ENCODE results near the gene DAPL1.

The DAPL1 gene, protein sequence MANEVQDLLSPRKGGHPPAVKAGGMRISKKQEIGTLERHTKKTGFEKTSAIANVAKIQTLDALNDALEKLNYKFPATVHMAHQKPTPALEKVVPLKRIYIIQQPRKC

DNA sequence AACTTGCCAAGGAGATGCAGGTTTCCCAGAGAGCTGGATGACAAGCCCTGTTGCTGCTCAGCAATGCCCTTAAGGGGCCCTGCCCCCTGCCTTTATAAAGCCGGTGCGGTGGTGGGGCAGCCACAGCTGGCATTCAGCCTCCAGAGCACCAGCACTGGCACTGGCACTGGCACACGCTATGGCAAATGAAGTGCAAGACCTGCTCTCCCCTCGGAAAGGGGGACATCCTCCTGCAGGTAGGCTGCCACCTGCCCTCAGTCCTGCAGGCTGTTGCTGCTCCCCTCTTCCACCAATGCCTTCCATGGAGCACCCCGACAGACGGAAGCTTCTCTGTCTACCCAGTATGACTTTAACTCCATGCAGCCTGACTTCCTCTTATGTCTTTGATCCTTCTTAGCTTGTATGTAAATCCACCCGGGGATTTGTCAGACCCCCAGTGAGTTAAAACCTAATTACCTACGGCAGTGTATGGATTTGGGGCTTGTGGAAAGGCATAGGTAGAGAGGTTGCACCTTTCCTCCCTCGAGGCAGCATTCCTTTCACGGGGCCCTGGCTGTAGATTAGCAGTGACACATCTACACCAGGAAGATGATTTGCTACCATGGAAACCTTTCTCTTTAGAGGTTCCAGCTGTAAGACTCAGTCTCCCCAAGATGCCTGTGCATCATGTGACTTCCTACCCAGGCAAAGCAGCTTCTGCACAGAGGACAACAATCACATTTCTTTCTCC lies at the start of gene DAPL1:
TSS of gene DAPL1 (plus strand) at position 123 of the 730 bp plus-strand sequence. CDS start at position 179, 56 bp downstream.
- no peak within 1 kb of the TSS for H3K4me3 ChIP-seq (ENCODE audit: low read length)
- H4K20me1 ChIP-seq (ENCODE audit: insufficient read depth, low read length): no peaks in the 10 kb centered on the region
- no peak within 1 kb of the TSS for H3K27ac ChIP-seq (ENCODE audit: low read length)
- no peak within 1 kb of the TSS for H3K4me2 ChIP-seq (ENCODE audit: low read length)
- no peak within 1 kb of the TSS for H2AFZ ChIP-seq (ENCODE audit: low read depth, low read length)
- H3K36me3 ChIP-seq (replicated peaks; ENCODE audit: low read depth, low read length): no peaks in the 10 kb centered on the region
- no peaks in the 10 kb centered on the region for H3K4me1 ChIP-seq (ENCODE audit: low read length)
- no peak within 1 kb of the TSS for H3K9ac ChIP-seq (ENCODE audit: low read length)
- H3K27me3 ChIP-seq (ENCODE audit: low read depth, low read length): peaks cover 18% of the 10 kb centered on the region
- no peaks in the 10 kb centered on the region for H3K9me3 ChIP-seq (ENCODE audit: insufficient read depth, low read length)
- no peaks in the 10 kb centered on the region for H3K79me2 ChIP-seq (ENCODE audit: low read length)
- TF ChIP-seq EZH2phosphoT487 (IDR thresholded peaks at IDR 0.05; ENCODE audit: low read depth): no peak
- TF ChIP-seq, protein P1, sequence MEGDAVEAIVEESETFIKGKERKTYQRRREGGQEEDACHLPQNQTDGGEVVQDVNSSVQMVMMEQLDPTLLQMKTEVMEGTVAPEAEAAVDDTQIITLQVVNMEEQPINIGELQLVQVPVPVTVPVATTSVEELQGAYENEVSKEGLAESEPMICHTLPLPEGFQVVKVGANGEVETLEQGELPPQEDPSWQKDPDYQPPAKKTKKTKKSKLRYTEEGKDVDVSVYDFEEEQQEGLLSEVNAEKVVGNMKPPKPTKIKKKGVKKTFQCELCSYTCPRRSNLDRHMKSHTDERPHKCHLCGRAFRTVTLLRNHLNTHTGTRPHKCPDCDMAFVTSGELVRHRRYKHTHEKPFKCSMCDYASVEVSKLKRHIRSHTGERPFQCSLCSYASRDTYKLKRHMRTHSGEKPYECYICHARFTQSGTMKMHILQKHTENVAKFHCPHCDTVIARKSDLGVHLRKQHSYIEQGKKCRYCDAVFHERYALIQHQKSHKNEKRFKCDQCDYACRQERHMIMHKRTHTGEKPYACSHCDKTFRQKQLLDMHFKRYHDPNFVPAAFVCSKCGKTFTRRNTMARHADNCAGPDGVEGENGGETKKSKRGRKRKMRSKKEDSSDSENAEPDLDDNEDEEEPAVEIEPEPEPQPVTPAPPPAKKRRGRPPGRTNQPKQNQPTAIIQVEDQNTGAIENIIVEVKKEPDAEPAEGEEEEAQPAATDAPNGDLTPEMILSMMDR (IDR thresholded peaks at IDR 0.05; ENCODE audit: low read depth, low read length): no peak

DNA sequence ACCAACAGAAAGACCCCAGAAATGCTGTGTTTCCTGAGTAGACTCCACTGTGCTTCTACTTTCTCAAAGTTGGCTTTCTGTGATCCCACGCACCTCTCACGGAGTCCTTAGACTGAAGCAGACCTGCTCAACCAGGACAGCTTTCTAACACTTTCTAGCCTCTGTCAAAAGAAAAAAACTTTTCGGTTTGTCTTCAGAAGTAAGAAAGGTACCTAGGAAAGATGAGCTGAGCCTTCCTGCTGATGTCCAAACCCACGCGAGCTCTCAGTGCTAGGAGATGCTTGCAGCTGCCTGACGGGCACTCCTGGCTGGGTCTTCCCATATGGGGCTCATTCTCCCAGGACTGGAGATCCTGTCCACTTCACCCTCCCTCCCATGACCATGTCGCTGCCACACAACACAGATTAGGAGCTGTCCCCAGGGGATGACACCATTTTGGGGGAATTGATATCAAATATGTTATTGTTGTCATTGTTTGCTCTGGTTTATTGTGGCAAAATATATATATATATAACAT lies 49.2 kb upstream of the DAPL1 start:
- H3K4me3 ChIP-seq (ENCODE audit: low read length): no peak overlapping the region
- H3K9ac ChIP-seq (ENCODE audit: low read length): no peak overlapping the region
- H3K9me3 ChIP-seq (ENCODE audit: insufficient read depth, low read length): no peaks in the 10 kb centered on the region
- H3K27me3 ChIP-seq (ENCODE audit: low read depth, low read length): peaks cover 32% of the 10 kb centered on the region
- no peak overlapping the region for H2AFZ ChIP-seq (ENCODE audit: low read depth, low read length)
- H3K27ac ChIP-seq (ENCODE audit: low read length): no peak overlapping the region
- no peaks in the 10 kb centered on the region for H4K20me1 ChIP-seq (ENCODE audit: insufficient read depth, low read length)
- no peak overlapping the region for H3K4me2 ChIP-seq (ENCODE audit: low read length)
- no peaks in the 10 kb centered on the region for H3K36me3 ChIP-seq (replicated peaks; ENCODE audit: low read depth, low read length)
- TF ChIP-seq, protein P1 (IDR thresholded peaks at IDR 0.05; ENCODE audit: low read depth, low read length): no peak; the same call in 1 of the 2 replicates
- no peak for TF ChIP-seq EZH2phosphoT487 (IDR thresholded peaks at IDR 0.05; ENCODE audit: low read depth)
- H3K4me1 ChIP-seq (ENCODE audit: low read length): peaks cover 8% of the 10 kb centered on the region
- no peaks in the 10 kb centered on the region for H3K79me2 ChIP-seq (ENCODE audit: low read length)

DNA sequence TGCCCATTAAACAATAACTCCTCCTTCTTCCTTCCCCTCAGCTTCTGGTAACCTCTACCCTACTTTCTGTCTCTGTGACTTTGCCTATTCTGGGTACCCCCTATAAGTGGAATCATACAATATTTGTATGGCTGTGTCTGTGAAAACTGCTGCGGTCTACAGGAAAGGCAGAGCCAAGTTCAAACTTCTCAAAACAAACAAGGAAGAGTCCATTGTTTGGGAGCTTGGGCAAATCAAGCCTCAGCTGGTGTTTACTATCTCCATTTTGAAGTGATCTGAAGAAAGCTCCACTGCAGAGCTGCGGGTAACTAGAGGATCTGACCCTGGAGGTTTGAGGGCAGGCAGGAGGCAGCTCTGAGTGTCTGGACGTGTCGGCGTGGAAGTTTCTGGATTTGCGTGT lies 48.6 kb upstream of the DAPL1 start:
- H3K36me3 ChIP-seq (replicated peaks; ENCODE audit: low read depth, low read length): no peaks in the 10 kb centered on the region
- H3K4me2 ChIP-seq (ENCODE audit: low read length): no peak overlapping the region
- no peaks in the 10 kb centered on the region for H4K20me1 ChIP-seq (ENCODE audit: insufficient read depth, low read length)
- H3K79me2 ChIP-seq (ENCODE audit: low read length): no peaks in the 10 kb centered on the region
- no peak overlapping the region for H3K9ac ChIP-seq (ENCODE audit: low read length)
- H3K4me1 ChIP-seq (ENCODE audit: low read length): peaks cover 8% of the 10 kb centered on the region
- TF ChIP-seq, protein P1 (IDR thresholded peaks at IDR 0.05; ENCODE audit: low read depth, low read length): no peak
- no peak for TF ChIP-seq EZH2phosphoT487 (IDR thresholded peaks at IDR 0.05; ENCODE audit: low read depth)
- H3K27ac ChIP-seq (ENCODE audit: low read length): no peak overlapping the region
- H3K27me3 ChIP-seq (ENCODE audit: low read depth, low read length): peaks cover 28% of the 10 kb centered on the region
- H2AFZ ChIP-seq (ENCODE audit: low read depth, low read length): no peak overlapping the region
- H3K4me3 ChIP-seq (ENCODE audit: low read length): no peak overlapping the region
- no peaks in the 10 kb centered on the region for H3K9me3 ChIP-seq (ENCODE audit: insufficient read depth, low read length)

DNA sequence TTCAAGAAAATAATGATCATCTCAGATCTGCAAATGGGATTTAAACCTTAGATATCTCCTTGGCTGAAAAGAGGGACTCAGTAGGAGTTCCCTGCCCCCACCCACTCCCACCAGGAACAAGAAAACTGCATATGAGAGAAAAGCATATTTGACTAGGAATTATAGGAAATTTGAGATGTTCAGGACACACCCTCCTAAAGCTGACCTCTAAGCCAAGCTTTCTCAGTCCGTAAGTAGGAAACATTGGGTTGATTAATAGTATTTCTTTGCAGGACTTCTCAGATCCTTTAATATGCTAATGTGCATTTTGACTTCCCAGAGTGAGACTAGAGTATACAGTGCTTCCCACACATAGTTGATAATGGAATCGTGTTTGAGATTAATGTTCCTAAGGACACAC lies 47.8 kb upstream of the DAPL1 start:
- Histone ChIP-seq H3K4me3 (ENCODE audit: low read length) (no peak overlapping the region), H3K9me3 (ENCODE audit: insufficient read depth, low read length) (no peaks in the 10 kb centered on the region), H4K20me1 (ENCODE audit: insufficient read depth, low read length) (no peaks in the 10 kb centered on the region), H3K9ac (ENCODE audit: low read length) (no peak overlapping the region), H3K36me3 (replicated peaks; ENCODE audit: low read depth, low read length) (no peaks in the 10 kb centered on the region), H3K27ac (ENCODE audit: low read length) (no peak overlapping the region), H3K4me2 (ENCODE audit: low read length) (no peak overlapping the region), H3K4me1 (ENCODE audit: low read length) (peaks cover 8% of the 10 kb centered on the region), H3K79me2 (ENCODE audit: low read length) (no peaks in the 10 kb centered on the region), H2AFZ (ENCODE audit: low read depth, low read length) (no peak overlapping the region), H3K27me3 (ENCODE audit: low read depth, low read length) (peaks cover 28% of the 10 kb centered on the region)
- TF ChIP-seq, protein P1 (IDR thresholded peaks at IDR 0.05; ENCODE audit: low read depth, low read length): no peak
- TF ChIP-seq EZH2phosphoT487 (IDR thresholded peaks at IDR 0.05; ENCODE audit: low read depth): no peak

Data from OCI-LY3 (cell line).